ENCODE data around the gene GAA.

The GAA gene

GRCh38 chr17:80101011-80101945 is at the start of gene GAA:
Gene GAA, plus strand, starts transcription at chr17:80101581. Its CDS starts 3,006 bp downstream, at chr17:80104587.
- no peak for FAIRE-seq

GRCh38 chr17:80051681-80052080 is 49.7 kb upstream of the GAA start:
- no peak for FAIRE-seq

GRCh38 chr17:80053102-80053501 is 48.3 kb upstream of the GAA start:
- no peak for FAIRE-seq

GRCh38 chr17:80055597-80055996 is 45.8 kb upstream of the GAA start:
- no peak for FAIRE-seq

- no peak for FAIRE-seq
Observed at GRCh38 chr17:80058311-80058955, 42.9 kb upstream of the GAA start.

- no peak for FAIRE-seq
Observed at GRCh38 chr17:80060644-80061043, 40.7 kb upstream of the GAA start.

GRCh38 chr17:80061421-80061820 is 40.0 kb upstream of the GAA start:
- FAIRE-seq = no peak

GRCh38 chr17:80063830-80064585 is 37.4 kb upstream of the GAA start:
- no peak for FAIRE-seq

- no peak for FAIRE-seq
Observed at GRCh38 chr17:80064696-80065095, 36.7 kb upstream of the GAA start.

GRCh38 chr17:80065478-80066170 is 35.8 kb upstream of the GAA start:
- FAIRE-seq = no peak

GRCh38 chr17:80067393-80067986 is 33.9 kb upstream of the GAA start:
- no peak for FAIRE-seq

GRCh38 chr17:80068301-80069222 is 32.8 kb upstream of the GAA start:
- FAIRE-seq = no peak

GRCh38 chr17:80070375-80071115 is 30.8 kb upstream of the GAA start:
- no peak for FAIRE-seq

- no peak for FAIRE-seq
Observed at GRCh38 chr17:80071116-80071841, 30.1 kb upstream of the GAA start.

GRCh38 chr17:80072410-80072809 is 29.0 kb upstream of the GAA start:
- FAIRE-seq = no peak

GRCh38 chr17:80080081-80080480 is 21.3 kb upstream of the GAA start:
- no peak for FAIRE-seq

GRCh38 chr17:80081596-80081995 is 19.8 kb upstream of the GAA start:
- FAIRE-seq = no peak

- no peak for FAIRE-seq
Observed at GRCh38 chr17:80082403-80083135, 18.8 kb upstream of the GAA start.

GRCh38 chr17:80083136-80083661 is 18.2 kb upstream of the GAA start:
- no peak for FAIRE-seq

Measured in TTC549 (cell line).